WERI-Rb-1 (cell line): ENCODE data around the gene DAGLB.
"Not testable (repeated sequence)": the region's sequence is repeated elsewhere in the genome, so short reads cannot be mapped to it uniquely, and the experiment has no call there.

Experiments
- DNase-seq: peaks from one replicate; pipeline ENCODE4 v3.0.0-alpha.2; 2020
- H3K27ac ChIP-seq: fragments of 250-450 bp; sonication (Bioruptor Pico); 2 replicates; pipeline ENCODE4 v1.5.1; 2020; ENCODE audit warnings: mild to moderate bottlenecking, moderate library complexity
- H3K27me3 ChIP-seq: fragments of 250-450 bp; sonication (Bioruptor Pico); 2 replicates; pipeline ENCODE4 v1.5.1; 2021; ENCODE audit warnings: mild to moderate bottlenecking, low read depth, moderate library complexity; ENCODE audit not compliant: insufficient read depth, severe bottlenecking
- H3K36me3 ChIP-seq: fragments of 250-450 bp; sonication (Bioruptor Pico); 2 replicates; pipeline ENCODE4 v1.5.1; 2020; ENCODE audit warnings: mild to moderate bottlenecking, moderate library complexity
- H3K4me3 ChIP-seq: 2 replicates; pipeline ENCODE4 v1.5.1; 2011; ENCODE audit warnings: low read depth, mild to moderate bottlenecking, control low read depth, low read length
- H3K9me3 ChIP-seq: fragments of 250-450 bp; sonication (Bioruptor Pico); 2 replicates; pipeline ENCODE4 v1.5.1; 2021; ENCODE audit warnings: mild to moderate bottlenecking, moderate library complexity; ENCODE audit not compliant: severe bottlenecking
- TF ChIP-seq, protein P1 (sequence below): IDR thresholded peaks from 2 replicates; pipeline ENCODE4 v1.5.1; 2011; ENCODE audit warnings: low read depth, mild to moderate bottlenecking, control low read depth, inconsistent platforms, low read length

DAGLB gene

DNA sequence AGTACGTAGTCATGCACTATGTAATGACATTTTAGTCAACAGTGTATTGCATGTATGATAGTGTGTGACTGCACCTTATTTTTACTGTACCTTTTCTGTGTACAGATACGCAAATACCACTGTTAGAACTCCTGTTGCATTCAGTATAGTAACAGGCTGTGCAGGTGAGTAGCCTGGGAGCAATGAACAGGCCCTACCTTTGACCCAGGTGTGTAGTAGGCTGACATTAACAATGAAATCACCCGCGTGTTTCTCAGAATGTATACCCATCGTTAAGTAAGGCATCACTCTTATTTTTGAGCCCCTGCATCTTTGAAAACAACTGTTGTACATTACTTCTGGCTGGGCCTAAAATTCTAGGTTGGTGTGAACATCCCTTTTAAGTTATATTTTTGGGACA, 41.6 kb downstream of the DAGLB start:
- no peak for DNase-seq
- no peak overlapping the region for H3K4me3 ChIP-seq
- no peaks in the 10 kb centered on the region for H3K27me3 ChIP-seq
- peaks cover 84% of the 10 kb centered on the region for H3K36me3 ChIP-seq
- H3K27ac ChIP-seq = no peak overlapping the region
- H3K9me3 ChIP-seq = no peaks in the 10 kb centered on the region
- TF ChIP-seq, protein P1, sequence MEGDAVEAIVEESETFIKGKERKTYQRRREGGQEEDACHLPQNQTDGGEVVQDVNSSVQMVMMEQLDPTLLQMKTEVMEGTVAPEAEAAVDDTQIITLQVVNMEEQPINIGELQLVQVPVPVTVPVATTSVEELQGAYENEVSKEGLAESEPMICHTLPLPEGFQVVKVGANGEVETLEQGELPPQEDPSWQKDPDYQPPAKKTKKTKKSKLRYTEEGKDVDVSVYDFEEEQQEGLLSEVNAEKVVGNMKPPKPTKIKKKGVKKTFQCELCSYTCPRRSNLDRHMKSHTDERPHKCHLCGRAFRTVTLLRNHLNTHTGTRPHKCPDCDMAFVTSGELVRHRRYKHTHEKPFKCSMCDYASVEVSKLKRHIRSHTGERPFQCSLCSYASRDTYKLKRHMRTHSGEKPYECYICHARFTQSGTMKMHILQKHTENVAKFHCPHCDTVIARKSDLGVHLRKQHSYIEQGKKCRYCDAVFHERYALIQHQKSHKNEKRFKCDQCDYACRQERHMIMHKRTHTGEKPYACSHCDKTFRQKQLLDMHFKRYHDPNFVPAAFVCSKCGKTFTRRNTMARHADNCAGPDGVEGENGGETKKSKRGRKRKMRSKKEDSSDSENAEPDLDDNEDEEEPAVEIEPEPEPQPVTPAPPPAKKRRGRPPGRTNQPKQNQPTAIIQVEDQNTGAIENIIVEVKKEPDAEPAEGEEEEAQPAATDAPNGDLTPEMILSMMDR = no peak

GRCh38 chr7:6403907-6404306, 43.8 kb downstream of the DAGLB start:
- peaks cover 86% of the 10 kb centered on the region for H3K36me3 ChIP-seq
- DNase-seq = no peak
- TF ChIP-seq, protein P1 = no peak
- no peak overlapping the region for H3K4me3 ChIP-seq
- no peaks in the 10 kb centered on the region for H3K9me3 ChIP-seq
- H3K27me3 ChIP-seq = no peaks in the 10 kb centered on the region
- H3K27ac ChIP-seq = no peak overlapping the region

GRCh38 chr7:6402741-6403140, 45.0 kb downstream of the DAGLB start:
- TF ChIP-seq, protein P1 = no peak
- no peaks in the 10 kb centered on the region for H3K27me3 ChIP-seq
- H3K4me3 ChIP-seq = no peak overlapping the region
- peaks cover 86% of the 10 kb centered on the region for H3K36me3 ChIP-seq
- no peaks in the 10 kb centered on the region for H3K9me3 ChIP-seq
- no peak overlapping the region for H3K27ac ChIP-seq
- DNase-seq = no peak

DNA sequence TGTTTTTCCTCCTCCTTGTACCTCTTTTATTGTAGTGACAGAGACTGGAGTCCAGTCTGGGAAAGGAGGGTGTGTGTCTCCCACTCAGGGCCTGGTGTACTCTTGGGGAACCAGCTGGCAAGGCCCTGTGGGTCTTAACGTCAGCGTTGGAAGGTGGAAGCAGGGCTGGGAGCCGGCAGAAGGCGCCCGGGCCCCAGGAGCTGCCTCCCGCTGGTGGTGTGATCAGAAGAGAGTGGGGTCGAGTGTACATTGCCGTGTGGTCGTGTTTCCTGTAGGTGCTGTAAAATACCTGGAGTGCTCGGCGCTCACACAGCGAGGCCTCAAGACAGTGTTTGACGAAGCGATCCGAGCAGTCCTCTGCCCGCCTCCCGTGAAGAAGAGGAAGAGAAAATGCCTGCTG, 45.7 kb downstream of the DAGLB start:
- Histone ChIP-seq H3K27me3 (no peaks in the 10 kb centered on the region), H3K27ac (no peak overlapping the region), H3K36me3 (peaks cover 83% of the 10 kb centered on the region), H3K4me3 (no peak overlapping the region), H3K9me3 (no peaks in the 10 kb centered on the region)
- TF ChIP-seq, protein P1 = no peak
- no peak for DNase-seq

DNA sequence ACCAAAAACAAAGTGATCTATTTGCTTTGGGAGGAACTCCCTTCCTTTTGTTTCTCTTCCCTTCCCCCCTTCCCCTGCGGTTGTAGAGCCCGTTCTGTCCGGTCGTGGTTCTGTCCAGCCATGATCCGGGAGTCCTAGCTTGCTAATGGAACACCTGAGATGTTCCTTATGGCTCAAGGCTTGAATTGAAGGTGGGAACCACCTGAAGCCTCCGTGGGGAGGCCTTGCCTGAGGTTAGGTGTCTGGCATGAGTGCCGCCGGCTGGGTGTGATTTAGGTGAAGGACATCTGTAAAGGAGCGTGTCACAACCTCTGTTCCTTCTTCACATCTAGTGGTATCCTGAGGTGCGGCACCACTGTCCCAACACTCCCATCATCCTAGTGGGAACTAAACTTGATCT, 46.2 kb downstream of the DAGLB start:
- Histone ChIP-seq H3K36me3 (peaks cover 78% of the 10 kb centered on the region), H3K27ac (no peak overlapping the region), H3K9me3 (no peaks in the 10 kb centered on the region), H3K4me3 (no peak overlapping the region), H3K27me3 (no peaks in the 10 kb centered on the region)
- TF ChIP-seq, protein P1 = no peak
- no peak for DNase-seq

- H3K27ac ChIP-seq, H3K9me3 ChIP-seq, H3K27me3 ChIP-seq, DNase-seq, H3K4me3 ChIP-seq: not testable (repeated sequence)
- H3K36me3 ChIP-seq = peaks cover 73% of the 10 kb centered on the region
Measured at GRCh38 chr7:6400243-6401105, 47.3 kb downstream of the DAGLB start.
